KMS-11 (cell line): ENCODE measurements around the gene GALNT4.

ENCODE experiments used
- H2AFZ ChIP-seq: fragments of 200-600 bp; sonication (generic); 2 replicates; pipeline ENCODE4 v1.6.1; 2016; ENCODE audit warnings: antibody characterized with exemption, mixed run types, low read depth
- H3K27ac ChIP-seq: fragments of 200-600 bp; sonication (generic); 2 replicates; pipeline ENCODE4 v1.6.1; 2016; ENCODE audit warnings: mild to moderate bottlenecking, mixed run types
- H3K27me3 ChIP-seq: fragments of 200-600 bp; sonication (generic); 2 replicates; pipeline ENCODE4 v1.6.1; 2017; ENCODE audit warnings: mild to moderate bottlenecking, low read depth, mixed run types, moderate library complexity; ENCODE audit not compliant: insufficient read depth
- H3K36me3 ChIP-seq: fragments of 200-600 bp; sonication (generic); 2 replicates; pipeline ENCODE4 v1.6.1; 2017; ENCODE audit warnings: mild to moderate bottlenecking, mixed run types; ENCODE audit not compliant: insufficient read depth
- H3K4me1 ChIP-seq: fragments of 200-600 bp; sonication (generic); 2 replicates; pipeline ENCODE4 v1.6.1; 2016; ENCODE audit warnings: mild to moderate bottlenecking, low read depth, mixed run types; ENCODE audit not compliant: poor library complexity, severe bottlenecking
- H3K4me2 ChIP-seq: fragments of 200-600 bp; sonication (generic); 2 replicates; pipeline ENCODE4 v1.7.0; 2016; ENCODE audit warnings: mild to moderate bottlenecking, mixed run types
- H3K4me3 ChIP-seq: fragments of 200-600 bp; sonication (generic); IDR thresholded peaks from 2 replicates; pipeline ENCODE4 v1.6.1; 2017; ENCODE audit warnings: low read depth, low read length, mixed read lengths; ENCODE audit not compliant: insufficient read depth
- H3K79me2 ChIP-seq: fragments of 200-600 bp; sonication (generic); 2 replicates; pipeline ENCODE4 v1.6.1; 2016; ENCODE audit warnings: low read depth, mixed run types; ENCODE audit not compliant: insufficient read depth
- H3K9ac ChIP-seq: fragments of 200-600 bp; sonication (generic); 2 replicates; pipeline ENCODE4 v1.6.1; 2016; ENCODE audit warnings: mild to moderate bottlenecking, mixed run types
- H4K20me1 ChIP-seq: fragments of 200-600 bp; sonication (generic); 2 replicates; pipeline ENCODE4 v1.6.1; 2016; ENCODE audit warnings: mild to moderate bottlenecking, mixed run types; ENCODE audit not compliant: insufficient read depth
- TF ChIP-seq, protein P1 (sequence below): fragments of 200-600 bp; sonication (generic); conservative IDR thresholded peaks from 2 replicates; pipeline ENCODE4 v1.6.1; 2017; ENCODE audit warnings: low read depth, mild to moderate bottlenecking, antibody characterized with exemption, low read length, moderate library complexity, mixed read lengths

GALNT4 gene

DNA sequence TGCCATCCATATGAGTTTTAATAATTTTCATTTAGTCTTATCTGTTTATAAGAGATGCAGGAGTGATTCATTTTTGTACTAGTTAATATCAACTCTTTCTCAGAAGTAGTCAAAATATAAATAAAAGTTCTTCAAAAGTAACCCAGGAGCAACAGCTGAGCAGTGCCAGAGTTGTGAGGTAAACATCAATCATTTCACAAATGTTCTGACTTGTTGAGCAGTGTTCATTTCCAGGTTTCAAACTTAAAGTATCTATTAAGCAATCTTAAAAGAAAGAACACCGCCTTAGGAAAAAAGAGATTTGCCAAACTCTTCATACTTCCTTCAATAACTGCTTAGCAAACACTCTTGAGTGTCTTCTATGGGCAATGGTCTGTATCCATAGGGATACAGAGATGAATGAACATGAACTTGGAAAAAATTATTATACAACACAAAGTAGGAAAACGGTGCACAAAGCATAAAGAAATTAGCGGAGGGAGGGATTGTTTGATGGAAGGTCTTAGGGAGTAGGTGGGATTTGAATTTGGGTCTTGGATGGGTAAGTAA lies 43.2 kb upstream of the GALNT4 start:
- Histone ChIP-seq H3K79me2 (no peaks in the 10 kb centered on the region), H3K27ac (no peak overlapping the region), H3K9ac (no peak overlapping the region), H4K20me1 (no peaks in the 10 kb centered on the region), H3K4me1 (no peaks in the 10 kb centered on the region), H3K27me3 (no peaks in the 10 kb centered on the region), H3K36me3 (no peaks in the 10 kb centered on the region), H3K4me3 (no peak overlapping the region), H2AFZ (no peak overlapping the region), H3K4me2 (no peak overlapping the region)
- TF ChIP-seq, protein P1, sequence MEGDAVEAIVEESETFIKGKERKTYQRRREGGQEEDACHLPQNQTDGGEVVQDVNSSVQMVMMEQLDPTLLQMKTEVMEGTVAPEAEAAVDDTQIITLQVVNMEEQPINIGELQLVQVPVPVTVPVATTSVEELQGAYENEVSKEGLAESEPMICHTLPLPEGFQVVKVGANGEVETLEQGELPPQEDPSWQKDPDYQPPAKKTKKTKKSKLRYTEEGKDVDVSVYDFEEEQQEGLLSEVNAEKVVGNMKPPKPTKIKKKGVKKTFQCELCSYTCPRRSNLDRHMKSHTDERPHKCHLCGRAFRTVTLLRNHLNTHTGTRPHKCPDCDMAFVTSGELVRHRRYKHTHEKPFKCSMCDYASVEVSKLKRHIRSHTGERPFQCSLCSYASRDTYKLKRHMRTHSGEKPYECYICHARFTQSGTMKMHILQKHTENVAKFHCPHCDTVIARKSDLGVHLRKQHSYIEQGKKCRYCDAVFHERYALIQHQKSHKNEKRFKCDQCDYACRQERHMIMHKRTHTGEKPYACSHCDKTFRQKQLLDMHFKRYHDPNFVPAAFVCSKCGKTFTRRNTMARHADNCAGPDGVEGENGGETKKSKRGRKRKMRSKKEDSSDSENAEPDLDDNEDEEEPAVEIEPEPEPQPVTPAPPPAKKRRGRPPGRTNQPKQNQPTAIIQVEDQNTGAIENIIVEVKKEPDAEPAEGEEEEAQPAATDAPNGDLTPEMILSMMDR, result no peak

DNA sequence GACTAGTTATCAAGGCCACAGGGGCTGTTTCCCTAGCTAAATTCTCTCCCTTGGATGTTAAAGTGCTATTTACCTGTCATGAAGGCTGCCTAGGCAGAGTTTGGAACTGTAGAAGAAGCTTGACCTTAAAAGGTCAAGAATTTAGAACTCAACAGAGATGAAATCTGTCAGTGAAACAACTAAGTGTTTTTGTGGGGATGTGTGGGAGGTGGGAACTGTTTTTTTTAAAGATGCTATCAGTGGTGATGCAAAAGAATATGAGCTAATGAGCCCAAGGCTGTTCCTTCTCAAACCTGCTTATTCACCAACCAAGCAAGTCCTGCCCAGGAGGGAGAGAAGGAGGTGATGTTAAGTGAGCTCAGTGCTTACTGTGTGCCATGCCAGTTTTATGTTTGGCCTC lies 42.0 kb upstream of the GALNT4 start:
- H3K36me3 ChIP-seq, result no peaks in the 10 kb centered on the region
- H4K20me1 ChIP-seq, result no peaks in the 10 kb centered on the region
- H3K9ac ChIP-seq, result no peak overlapping the region
- no peaks in the 10 kb centered on the region for H3K4me1 ChIP-seq
- TF ChIP-seq, protein P1, result no peak
- H3K27ac ChIP-seq, result no peak overlapping the region
- no peaks in the 10 kb centered on the region for H3K27me3 ChIP-seq
- H3K4me3 ChIP-seq, result no peak overlapping the region
- H3K4me2 ChIP-seq, result no peak overlapping the region
- no peak overlapping the region for H2AFZ ChIP-seq
- no peaks in the 10 kb centered on the region for H3K79me2 ChIP-seq

DNA sequence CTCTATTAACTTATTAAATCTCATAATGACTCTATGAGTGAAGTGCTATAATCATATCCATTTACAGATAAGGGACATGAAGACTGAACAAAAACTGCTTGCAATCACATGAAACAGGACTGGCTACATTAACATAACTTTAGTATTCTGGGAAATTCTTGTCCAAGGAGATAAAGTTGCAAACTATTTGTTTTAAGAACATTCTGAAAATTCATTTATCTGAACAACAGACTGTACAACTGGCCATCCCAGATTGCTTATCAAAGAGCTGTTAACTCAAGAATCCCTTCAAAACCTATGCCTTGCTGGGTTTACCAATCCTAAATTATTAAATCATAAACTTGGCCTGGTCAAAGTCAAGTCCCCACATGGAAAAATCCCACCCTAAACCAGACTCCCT lies 40.4 kb upstream of the GALNT4 start:
- H3K27me3 ChIP-seq, result no peaks in the 10 kb centered on the region
- TF ChIP-seq, protein P1, result no peak
- H3K36me3 ChIP-seq, result no peaks in the 10 kb centered on the region

DNA sequence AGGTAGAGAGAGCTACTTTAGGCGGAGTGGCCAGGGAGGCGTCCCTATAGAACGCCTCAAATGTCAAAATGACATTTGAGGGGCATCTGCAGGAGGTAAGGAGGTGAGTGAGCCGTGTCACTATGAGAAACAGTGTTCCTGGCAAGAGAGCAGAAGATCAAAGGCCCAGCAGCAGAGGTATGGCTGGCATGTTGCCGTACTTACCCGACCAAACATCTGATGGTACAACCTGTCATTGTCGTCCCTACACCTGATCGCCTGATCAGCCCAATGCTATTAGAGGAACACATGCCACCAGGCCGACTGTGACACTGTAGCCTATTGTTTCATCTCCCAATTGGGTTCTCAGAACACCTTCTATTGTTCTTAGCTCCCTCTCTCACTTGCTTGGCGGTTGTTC lies 35.2 kb upstream of the GALNT4 start:
- no peaks in the 10 kb centered on the region for H3K36me3 ChIP-seq
- TF ChIP-seq, protein P1, result no peak
- H3K9ac ChIP-seq, result no peak overlapping the region
- H3K27ac ChIP-seq, result no peak overlapping the region
- H3K4me3 ChIP-seq, result no peak overlapping the region
- no peaks in the 10 kb centered on the region for H4K20me1 ChIP-seq
- no peaks in the 10 kb centered on the region for H3K27me3 ChIP-seq
- H2AFZ ChIP-seq, result no peak overlapping the region
- no peak overlapping the region for H3K4me2 ChIP-seq
- H3K4me1 ChIP-seq, result no peaks in the 10 kb centered on the region
- H3K79me2 ChIP-seq, result no peaks in the 10 kb centered on the region

More for the DNA sequence above, 40.4 kb upstream of the GALNT4 start:
- no peak overlapping the region for H3K27ac ChIP-seq
- H3K9ac ChIP-seq, result no peak overlapping the region
- H2AFZ ChIP-seq, result no peak overlapping the region
- H3K4me2 ChIP-seq, result no peak overlapping the region
- H3K4me3 ChIP-seq, result no peak overlapping the region
- H4K20me1 ChIP-seq, result no peaks in the 10 kb centered on the region
- no peaks in the 10 kb centered on the region for H3K79me2 ChIP-seq
- H3K4me1 ChIP-seq, result no peaks in the 10 kb centered on the region
